ENCODE data around the gene ADORA2A. TPM values are rescaled to one million over a fixed set of nuclear protein-coding genes. Genes with fewer than 3 reads are reported as not detected.
A peak's percentile ranks its signal among the peaks of the same experiment; 100 is the strongest.

Gene ADORA2A
- total RNA-seq, 1 donor from 2014 or later: 3.5 TPM

DNA sequence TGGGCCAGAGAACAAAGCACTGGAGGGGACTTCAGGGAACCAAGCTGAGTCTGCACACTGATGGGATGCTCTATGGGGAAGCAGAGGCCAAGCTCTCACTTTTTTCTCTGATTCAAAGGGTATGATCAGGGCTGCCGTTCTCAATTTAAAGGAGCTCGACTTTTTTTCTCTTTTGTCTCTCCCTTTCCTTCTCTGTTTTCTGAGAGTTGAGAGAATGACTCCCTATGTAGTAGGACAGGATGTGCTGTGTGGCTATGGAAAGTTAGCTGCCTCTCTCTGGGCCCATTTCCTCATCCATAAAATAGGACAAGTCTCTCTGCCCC lies 7.9 kb downstream of the ADORA2A start:
- Mint-ChIP-seq H3K36me3 (ENCODE audit: unreplicated experiment) (no peaks in the 10 kb centered on the region), H3K27ac (ENCODE audit: unreplicated experiment) (no peak overlapping the region), H3K4me3 (ENCODE audit: unreplicated experiment) (no peak overlapping the region), H3K27me3 (ENCODE audit: unreplicated experiment) (no peaks in the 10 kb centered on the region), H3K4me1 (ENCODE audit: unreplicated experiment) (peaks cover 46% of the 10 kb centered on the region), H3K9me3 (ENCODE audit: unreplicated experiment) (no peaks in the 10 kb centered on the region)
- TF ChIP-seq, protein P1, sequence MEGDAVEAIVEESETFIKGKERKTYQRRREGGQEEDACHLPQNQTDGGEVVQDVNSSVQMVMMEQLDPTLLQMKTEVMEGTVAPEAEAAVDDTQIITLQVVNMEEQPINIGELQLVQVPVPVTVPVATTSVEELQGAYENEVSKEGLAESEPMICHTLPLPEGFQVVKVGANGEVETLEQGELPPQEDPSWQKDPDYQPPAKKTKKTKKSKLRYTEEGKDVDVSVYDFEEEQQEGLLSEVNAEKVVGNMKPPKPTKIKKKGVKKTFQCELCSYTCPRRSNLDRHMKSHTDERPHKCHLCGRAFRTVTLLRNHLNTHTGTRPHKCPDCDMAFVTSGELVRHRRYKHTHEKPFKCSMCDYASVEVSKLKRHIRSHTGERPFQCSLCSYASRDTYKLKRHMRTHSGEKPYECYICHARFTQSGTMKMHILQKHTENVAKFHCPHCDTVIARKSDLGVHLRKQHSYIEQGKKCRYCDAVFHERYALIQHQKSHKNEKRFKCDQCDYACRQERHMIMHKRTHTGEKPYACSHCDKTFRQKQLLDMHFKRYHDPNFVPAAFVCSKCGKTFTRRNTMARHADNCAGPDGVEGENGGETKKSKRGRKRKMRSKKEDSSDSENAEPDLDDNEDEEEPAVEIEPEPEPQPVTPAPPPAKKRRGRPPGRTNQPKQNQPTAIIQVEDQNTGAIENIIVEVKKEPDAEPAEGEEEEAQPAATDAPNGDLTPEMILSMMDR (IDR thresholded peaks at IDR 0.05): no peak
- DNase-seq (ENCODE audit: extremely low spot score, unreplicated experiment): no peak

DNA sequence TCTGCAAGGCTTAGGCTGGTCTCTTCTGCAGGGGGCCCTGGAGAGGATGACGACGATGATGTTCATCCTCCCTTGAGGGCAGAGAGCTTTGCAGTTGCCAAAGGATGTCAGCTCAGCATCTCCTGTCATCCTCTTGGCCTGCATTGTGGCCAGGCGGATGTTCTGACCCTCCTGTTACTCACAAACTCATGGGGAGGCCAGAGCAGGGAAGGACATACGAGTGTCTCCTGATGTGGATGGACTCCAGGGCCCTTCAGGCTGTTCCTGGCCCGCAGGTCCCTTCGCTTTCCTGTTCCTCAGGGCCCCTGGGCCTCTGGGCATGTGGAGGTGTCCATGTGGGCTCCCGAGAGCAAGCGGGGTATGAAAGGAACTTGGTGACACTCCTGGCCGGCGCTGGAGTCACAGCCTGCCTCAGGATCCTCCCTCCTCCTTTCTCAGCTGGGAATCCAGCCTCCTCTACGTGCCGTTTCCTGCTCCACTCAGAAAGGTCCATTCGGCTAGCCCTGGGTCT lies 8.5 kb downstream of the ADORA2A start:
- no peak overlapping the region for H3K4me3 Mint-ChIP-seq (ENCODE audit: unreplicated experiment)
- H3K36me3 Mint-ChIP-seq (ENCODE audit: unreplicated experiment): no peaks in the 10 kb centered on the region
- no peaks in the 10 kb centered on the region for H3K27me3 Mint-ChIP-seq (ENCODE audit: unreplicated experiment)
- no peaks in the 10 kb centered on the region for H3K9me3 Mint-ChIP-seq (ENCODE audit: unreplicated experiment)
- TF ChIP-seq, protein P1 (IDR thresholded peaks at IDR 0.05): no peak
- DNase-seq (ENCODE audit: extremely low spot score, unreplicated experiment): no peak
- no peak overlapping the region for H3K27ac Mint-ChIP-seq (ENCODE audit: unreplicated experiment)
- H3K4me1 Mint-ChIP-seq (ENCODE audit: unreplicated experiment): peaks cover 46% of the 10 kb centered on the region

DNA sequence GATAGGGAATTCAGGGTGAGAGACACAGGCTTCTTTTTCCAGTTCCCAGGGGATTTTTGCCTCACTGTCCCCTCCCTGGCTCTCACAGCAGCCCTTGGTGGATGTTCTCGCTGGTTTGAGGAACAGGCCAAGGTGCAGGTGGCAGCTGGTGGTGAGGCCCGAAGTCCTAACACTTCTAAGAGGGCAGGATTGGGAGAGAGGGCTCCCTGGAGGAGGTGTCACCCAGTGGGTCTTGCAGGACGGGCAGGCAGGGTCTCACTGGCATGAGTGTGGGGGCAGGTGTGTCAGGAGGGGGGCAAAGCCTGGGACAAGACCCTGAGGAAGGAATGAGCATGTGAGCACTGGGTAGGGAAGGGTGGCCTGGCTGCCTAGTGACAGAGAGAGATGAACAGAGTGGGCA lies 9.2 kb downstream of the ADORA2A start:
- H3K27me3 Mint-ChIP-seq (ENCODE audit: unreplicated experiment): no peaks in the 10 kb centered on the region
- H3K36me3 Mint-ChIP-seq (ENCODE audit: unreplicated experiment): no peaks in the 10 kb centered on the region
- no peaks in the 10 kb centered on the region for H3K9me3 Mint-ChIP-seq (ENCODE audit: unreplicated experiment)
- H3K4me1 Mint-ChIP-seq (ENCODE audit: unreplicated experiment): peaks cover 44% of the 10 kb centered on the region
- no peak overlapping the region for H3K4me3 Mint-ChIP-seq (ENCODE audit: unreplicated experiment)
- TF ChIP-seq, protein P1 (IDR thresholded peaks at IDR 0.05): no peak
- no peak overlapping the region for H3K27ac Mint-ChIP-seq (ENCODE audit: unreplicated experiment)
- no peak for DNase-seq (ENCODE audit: extremely low spot score, unreplicated experiment)

DNA sequence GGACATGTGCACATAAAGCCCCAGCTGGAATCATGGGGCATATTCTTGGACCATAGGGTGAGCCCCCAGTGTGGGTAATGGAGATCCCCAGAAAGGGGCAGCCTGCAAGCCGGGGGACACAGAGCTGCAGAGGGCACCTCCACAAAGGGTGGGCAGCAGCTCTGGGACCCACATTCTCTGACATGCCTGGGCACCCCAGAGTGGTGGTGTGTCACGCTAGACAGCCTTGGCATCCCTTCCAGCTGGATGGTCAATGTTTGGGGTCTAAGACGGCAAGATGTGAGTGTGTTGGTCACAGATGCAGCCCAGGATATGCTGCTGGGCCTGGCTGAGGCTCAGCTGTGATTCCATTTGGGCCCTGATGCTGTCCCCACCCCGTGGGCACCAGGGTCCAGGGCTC lies 9.7 kb downstream of the ADORA2A start:
- Mint-ChIP-seq H3K27me3 (ENCODE audit: unreplicated experiment) (no peaks in the 10 kb centered on the region), H3K4me3 (ENCODE audit: unreplicated experiment) (no peak overlapping the region), H3K4me1 (ENCODE audit: unreplicated experiment) (peaks cover 43% of the 10 kb centered on the region), H3K36me3 (ENCODE audit: unreplicated experiment) (no peaks in the 10 kb centered on the region), H3K9me3 (ENCODE audit: unreplicated experiment) (no peaks in the 10 kb centered on the region), H3K27ac (ENCODE audit: unreplicated experiment) (no peak overlapping the region)
- DNase-seq (ENCODE audit: extremely low spot score, unreplicated experiment): no peak
- TF ChIP-seq, protein P1 (IDR thresholded peaks at IDR 0.05): no peak

DNA sequence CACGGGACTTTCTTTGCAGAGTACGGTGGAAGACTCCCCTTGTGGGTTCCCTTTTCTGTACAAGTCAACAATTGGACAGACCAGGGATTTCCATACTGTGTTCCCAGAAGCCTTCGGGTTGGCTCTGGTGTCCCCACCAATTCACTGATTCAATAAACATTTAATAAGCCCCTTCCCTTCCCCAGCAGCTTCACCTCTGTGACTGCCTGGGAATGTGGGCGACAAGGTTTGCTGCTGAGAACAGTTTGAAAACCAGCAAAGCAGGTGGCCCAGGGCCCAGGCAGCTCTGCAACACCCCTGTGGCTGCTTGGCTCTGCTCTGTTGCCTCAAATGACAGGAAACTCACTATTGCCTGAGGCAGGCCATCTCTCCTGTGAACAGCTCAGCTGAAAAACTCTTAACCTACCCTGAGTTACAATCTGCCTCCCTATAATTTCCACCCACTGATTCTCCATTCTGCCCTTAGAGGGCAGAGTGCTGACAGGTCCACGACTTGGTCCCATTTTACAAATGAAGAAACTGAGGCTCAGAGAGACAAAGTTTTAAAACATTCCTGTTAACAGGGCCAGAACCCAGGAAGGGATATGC lies 10.4 kb downstream of the ADORA2A start:
- no peaks in the 10 kb centered on the region for H3K9me3 Mint-ChIP-seq (ENCODE audit: unreplicated experiment)
- TF ChIP-seq, protein P1 (IDR thresholded peaks at IDR 0.05): peak; percentile 40
- no peaks in the 10 kb centered on the region for H3K27me3 Mint-ChIP-seq (ENCODE audit: unreplicated experiment)
- no peak for DNase-seq (ENCODE audit: extremely low spot score, unreplicated experiment)
- no peaks in the 10 kb centered on the region for H3K36me3 Mint-ChIP-seq (ENCODE audit: unreplicated experiment)
- H3K27ac Mint-ChIP-seq (ENCODE audit: unreplicated experiment): no peak overlapping the region
- no peak overlapping the region for H3K4me3 Mint-ChIP-seq (ENCODE audit: unreplicated experiment)
- peaks cover 35% of the 10 kb centered on the region for H3K4me1 Mint-ChIP-seq (ENCODE audit: unreplicated experiment)

All from osteocyte (in vitro differentiated cells).